Ascending aorta (tissue), 2 donors: ENCODE results near the gene KCND3. TPM values are rescaled to one million over a fixed set of nuclear protein-coding genes. Genes with fewer than 3 reads are reported as not detected.
"Not testable (repeated sequence)": the region's sequence is repeated elsewhere in the genome, so short reads cannot be mapped to it uniquely, and the experiment has no call there.

ENCODE experiments used
- DNase-seq, 2 donors: peaks; one replicate each; pipeline ENCODE4 v3.0.0-alpha.2; 2019; ENCODE audit warnings: low spot score in 2 of 2
- H3K27ac ChIP-seq, 2 donors: fragments of 200-600 bp; sonication (generic); one replicate each; pipeline ENCODE4 v1.5.1; 2016 to 2017; ENCODE audit warnings: mild to moderate bottlenecking in 1 of 2
- H3K27me3 ChIP-seq: fragments of 200-600 bp; sonication (generic); one replicate; pipeline ENCODE4 v1.5.1; 2017
- H3K36me3 ChIP-seq, 2 donors: fragments of 200-600 bp; sonication (generic); one replicate each; pipeline ENCODE4 v1.5.1; 2016
- H3K4me1 ChIP-seq, 2 donors: fragments of 200-600 bp; sonication (generic); one replicate each; pipeline ENCODE4 v1.5.1; 2016 to 2017; ENCODE audit warnings: mild to moderate bottlenecking in 1 of 2
- H3K4me3 ChIP-seq, 2 donors: fragments of 200-600 bp; sonication (generic); one replicate each; pipeline ENCODE4 v1.5.1; 2016 to 2017; ENCODE audit warnings: mild to moderate bottlenecking in 1 of 2
- H3K9me3 ChIP-seq, 2 donors: fragments of 200-600 bp; sonication (generic); one replicate each; pipeline ENCODE4 v1.5.1; 2016
- intact Hi-C: fragments of 100-400 bp; cut with DNase I; formaldehyde crosslinking; loops from one replicate; pipeline ENCODE4 v1.15.1; 2023
- total RNA-seq: library from RNA; depleted of rRNA; stranded (reverse); fragments of >200 nt; gene quantifications from one replicate; pipeline ENCODE4 v1.1.0, GENCODE V29; 2016
- TF ChIP-seq, protein P1 (sequence below), 3 experiments: fragments of 200-600 bp in 2 of 3; fragments of 450-650 bp in 1 of 3; sonication (generic) in 2 of 3; IDR thresholded peaks; one replicate each; pipeline ENCODE4 v1.5.1; 2016 to 2019; ENCODE audit warnings: antibody characterized with exemption in 3 of 3, mild to moderate bottlenecking in 1 of 3, moderate library complexity in 1 of 3

Gene KCND3
- total RNA-seq, 1 donor from 2014 or later = 13.3 TPM

GRCh38 chr1:111804776-111805175, 184.7 kb downstream of the KCND3 start:
- TF ChIP-seq, protein P1, sequence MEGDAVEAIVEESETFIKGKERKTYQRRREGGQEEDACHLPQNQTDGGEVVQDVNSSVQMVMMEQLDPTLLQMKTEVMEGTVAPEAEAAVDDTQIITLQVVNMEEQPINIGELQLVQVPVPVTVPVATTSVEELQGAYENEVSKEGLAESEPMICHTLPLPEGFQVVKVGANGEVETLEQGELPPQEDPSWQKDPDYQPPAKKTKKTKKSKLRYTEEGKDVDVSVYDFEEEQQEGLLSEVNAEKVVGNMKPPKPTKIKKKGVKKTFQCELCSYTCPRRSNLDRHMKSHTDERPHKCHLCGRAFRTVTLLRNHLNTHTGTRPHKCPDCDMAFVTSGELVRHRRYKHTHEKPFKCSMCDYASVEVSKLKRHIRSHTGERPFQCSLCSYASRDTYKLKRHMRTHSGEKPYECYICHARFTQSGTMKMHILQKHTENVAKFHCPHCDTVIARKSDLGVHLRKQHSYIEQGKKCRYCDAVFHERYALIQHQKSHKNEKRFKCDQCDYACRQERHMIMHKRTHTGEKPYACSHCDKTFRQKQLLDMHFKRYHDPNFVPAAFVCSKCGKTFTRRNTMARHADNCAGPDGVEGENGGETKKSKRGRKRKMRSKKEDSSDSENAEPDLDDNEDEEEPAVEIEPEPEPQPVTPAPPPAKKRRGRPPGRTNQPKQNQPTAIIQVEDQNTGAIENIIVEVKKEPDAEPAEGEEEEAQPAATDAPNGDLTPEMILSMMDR (IDR thresholded peaks at IDR 0.05) = no peak
- intact Hi-C loops = no loop called here
- no peaks in the 10 kb centered on the region for H3K4me1 ChIP-seq

DNA sequence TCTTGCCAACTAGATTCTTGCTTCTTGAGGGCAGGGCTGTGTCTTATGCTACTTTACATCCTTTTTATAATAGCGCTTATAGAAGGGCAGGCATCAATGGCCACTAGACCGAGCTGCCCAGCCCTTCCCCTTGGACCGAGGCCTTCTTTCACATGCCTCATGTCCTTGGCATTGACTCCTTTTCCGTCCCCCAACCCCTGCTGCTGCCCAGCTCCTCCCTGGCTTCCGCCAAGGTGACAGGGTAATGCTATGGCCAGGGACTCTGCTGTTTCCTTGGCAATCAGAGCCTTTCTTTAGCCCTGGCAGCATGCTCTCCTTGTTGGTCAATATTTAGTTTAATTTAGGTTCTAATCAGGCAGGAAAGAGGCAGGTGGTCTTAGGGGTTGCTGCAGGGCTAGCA, 185.5 kb downstream of the KCND3 start:
- no peaks in the 10 kb centered on the region for H3K27me3 ChIP-seq
- no peaks in the 10 kb centered on the region for H3K36me3 ChIP-seq
- TF ChIP-seq, protein P1 (IDR thresholded peaks at IDR 0.05) = no peak
- H3K4me3 ChIP-seq = no peak overlapping the region
- intact Hi-C loops = no loop called here
- DNase-seq = no peak
- H3K27ac ChIP-seq = no peak overlapping the region
- H3K9me3 ChIP-seq = no peaks in the 10 kb centered on the region
- no peaks in the 10 kb centered on the region for H3K4me1 ChIP-seq

More at GRCh38 chr1:111804776-111805175, 184.7 kb downstream of the KCND3 start:
- Histone ChIP-seq H3K36me3 (no peaks in the 10 kb centered on the region), H3K27ac (no peak overlapping the region), H3K9me3 (no peaks in the 10 kb centered on the region), H3K4me3 (no peak overlapping the region), H3K27me3 (no peaks in the 10 kb centered on the region)
- no peak for DNase-seq

- no peaks in the 10 kb centered on the region for H3K27me3 ChIP-seq
- no peaks in the 10 kb centered on the region for H3K4me1 ChIP-seq
- TF ChIP-seq, protein P1 (IDR thresholded peaks at IDR 0.05) = no peak
- no peak overlapping the region for H3K4me3 ChIP-seq
- no peak overlapping the region for H3K27ac ChIP-seq
- DNase-seq = no peak
- no peaks in the 10 kb centered on the region for H3K36me3 ChIP-seq
- intact Hi-C loops = no loop called here
- H3K9me3 ChIP-seq = no peaks in the 10 kb centered on the region
These were observed 186.5 kb downstream of the KCND3 start for GRCh38 chr1:111802984-111803383.

GRCh38 chr1:111802110-111802509, 187.4 kb downstream of the KCND3 start:
- no peaks in the 10 kb centered on the region for H3K4me1 ChIP-seq
- TF ChIP-seq, protein P1 (IDR thresholded peaks at IDR 0.05) = no peak
- no peaks in the 10 kb centered on the region for H3K36me3 ChIP-seq
- H3K4me3 ChIP-seq = no peak overlapping the region
- H3K9me3 ChIP-seq = no peaks in the 10 kb centered on the region
- DNase-seq = no peak
- H3K27ac ChIP-seq = no peak overlapping the region
- H3K27me3 ChIP-seq = no peaks in the 10 kb centered on the region
- intact Hi-C loops = no loop called here

- TF ChIP-seq, protein P1 (IDR thresholded peaks at IDR 0.05) = no peak
- Histone ChIP-seq H3K4me3 (no peak overlapping the region), H3K36me3 (no peaks in the 10 kb centered on the region), H3K27ac (no peak overlapping the region), H3K27me3 (no peaks in the 10 kb centered on the region), H3K9me3 (no peaks in the 10 kb centered on the region), H3K4me1 (no peaks in the 10 kb centered on the region)
- DNase-seq = no peak
- intact Hi-C loops = no loop called here
These were observed 188.2 kb downstream of the KCND3 start for GRCh38 chr1:111801071-111801850.

DNA sequence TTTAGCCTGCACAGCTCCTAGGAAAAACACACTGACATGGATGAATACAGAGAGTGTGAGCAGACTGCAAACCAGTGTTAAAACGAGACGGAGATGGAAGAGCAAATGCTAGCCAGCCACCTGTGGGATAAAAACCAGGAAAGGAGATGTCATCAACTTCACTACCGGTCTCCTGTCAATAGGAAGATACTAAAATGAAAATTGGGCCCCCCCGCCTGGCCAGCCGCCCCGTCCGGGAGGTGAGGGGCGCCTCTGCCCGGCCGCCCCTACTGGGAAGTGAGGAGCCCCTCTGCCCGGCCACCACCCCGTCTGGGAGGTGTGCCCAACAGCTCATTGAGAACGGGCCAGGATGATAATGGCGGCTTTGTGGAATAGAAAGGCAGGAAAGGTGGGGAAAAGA, 189.7 kb downstream of the KCND3 start:
- H3K36me3 ChIP-seq, DNase-seq, H3K27ac ChIP-seq, H3K27me3 ChIP-seq, H3K4me1 ChIP-seq, H3K4me3 ChIP-seq, H3K9me3 ChIP-seq: not testable (repeated sequence)
- intact Hi-C loops = loop anchor here (10.0 kb wide), 1 partner anchor 565 kb away; no protein-coding TSS in a partner anchor
